H1 (cell line): ENCODE results near the gene PCDH19. TPM values are rescaled to one million over a fixed set of nuclear protein-coding genes. Genes with fewer than 3 reads are reported as not detected.

Experiments used
- CTCF ChIA-PET: fragments of 300-600 bp; sonication (Branson Sonifier 250); formaldehyde crosslinking; loops from one replicate; lab custom pipeline; 2021; ENCODE audit not compliant: partially characterized antibody; lab: Charles Lee
- POLR2A ChIA-PET: fragments of 300-600 bp; sonication (Branson Sonifier 250); formaldehyde crosslinking; loops from one replicate; lab custom pipeline; 2021; ENCODE audit warnings: inconsistent platforms; ENCODE audit not compliant: partially characterized antibody; lab: Charles Lee
- DNase-seq, 2 experiments: peaks; one replicate each; pipeline versions ENCODE4 v3.0.0 to v3.0.0-alpha.2; 2010 to 2022; ENCODE audit warnings: low spot score in 2 of 2, low read depth in 1 of 2, mixed read lengths in 1 of 2
- FAIRE-seq: peaks from 2 replicates; lab custom pipeline; 2011; peaks lifted over from hg19 to GRCh38; lab: Jason Lieb, UNC
- H2AFZ ChIP-seq: 2 replicates; pipeline ENCODE4 v1.8.1; 2012; ENCODE audit warnings: low read length, inconsistent platforms
- H2AK5ac ChIP-seq: 2 replicates; pipeline ENCODE4 v1.6.1; 2013; ENCODE audit warnings: low read depth, low read length
- H2BK120ac ChIP-seq: replicated peaks from 2 replicates; pipeline ENCODE3; 2013; ENCODE audit warnings: low read depth, low read length, inconsistent platforms
- H2BK12ac ChIP-seq: 2 replicates; pipeline ENCODE4 v1.6.1; 2013; ENCODE audit warnings: low read depth, low read length
- H2BK15ac ChIP-seq: 2 replicates; pipeline ENCODE4 v1.6.1; 2013; ENCODE audit warnings: low read length
- H2BK20ac ChIP-seq: 2 replicates; pipeline ENCODE4 v1.6.1; 2013; ENCODE audit warnings: low read length
- H2BK5ac ChIP-seq: 2 replicates; pipeline ENCODE4 v1.6.1; 2013; ENCODE audit warnings: low read depth, low read length
- H3K14ac ChIP-seq: 2 replicates; pipeline ENCODE4 v1.6.1; 2013; ENCODE audit warnings: inconsistent platforms; ENCODE audit not compliant: insufficient read length
- H3K18ac ChIP-seq: 2 replicates; pipeline ENCODE4 v1.6.1; 2013; ENCODE audit warnings: low read length; ENCODE audit errors: extremely low read depth
- H3K23ac ChIP-seq: 2 replicates; pipeline ENCODE4 v1.6.1; 2013; ENCODE audit warnings: inconsistent platforms; ENCODE audit not compliant: insufficient read length
- H3K23me2 ChIP-seq: 2 replicates; pipeline ENCODE4 v1.6.1; 2013; ENCODE audit warnings: low read depth, low read length
- H3K27ac ChIP-seq: 2 replicates; pipeline ENCODE4 v1.6.1; 2011; ENCODE audit warnings: low read depth, low read length, inconsistent platforms
- H3K27me3 ChIP-seq, 4 experiments: replicated peaks in 1 of 4; 1 replicate in 1 of 4; 2 replicates in 3 of 4; pipeline versions ENCODE4 v1.6.1 to v1.8.1; 2011 to 2013; ENCODE audit warnings: low read length in 3 of 4, mild to moderate bottlenecking in 3 of 4, inconsistent platforms in 2 of 4, mixed read lengths in 2 of 4, moderate library complexity in 1 of 4; ENCODE audit not compliant: control insufficient read depth in 3 of 4, insufficient read depth in 3 of 4; ENCODE audit errors: extremely low read depth in 1 of 4
- H3K36me3 ChIP-seq, 4 experiments: 2 replicates each; pipeline versions ENCODE4 v1.6.1 to v1.8.1; 2011 to 2013; ENCODE audit warnings: mild to moderate bottlenecking in 4 of 4, low read length in 3 of 4, moderate library complexity in 2 of 4, control low read depth in 1 of 4, inconsistent platforms in 1 of 4; ENCODE audit not compliant: insufficient read depth in 4 of 4, control insufficient read depth in 2 of 4
- H3K4ac ChIP-seq: replicated peaks from 2 replicates; pipeline ENCODE3; 2013; ENCODE audit warnings: low read length, low read depth, mixed read lengths, inconsistent platforms; ENCODE audit not compliant: insufficient read length
- H3K4me1 ChIP-seq, 4 experiments: replicated peaks in 1 of 4; 1 replicate in 1 of 4; 2 replicates in 3 of 4; pipeline versions ENCODE4 v1.6.1 to v1.8.1; 2011 to 2013; ENCODE audit warnings: low read length in 3 of 4, inconsistent platforms in 2 of 4, mixed read lengths in 1 of 4; ENCODE audit not compliant: insufficient read depth in 4 of 4, control insufficient read depth in 3 of 4
- H3K4me2 ChIP-seq, 2 experiments: 2 replicates each; pipeline versions ENCODE4 v1.6.1 to v1.8.1; 2011 to 2013; ENCODE audit warnings: low read depth in 2 of 2, low read length in 2 of 2, control low read depth in 1 of 2, inconsistent platforms in 1 of 2, mild to moderate bottlenecking in 1 of 2; ENCODE audit not compliant: insufficient read depth in 1 of 2
- H3K4me3 ChIP-seq, 4 experiments: fragments of 200-600, 300-600 bp in 1 of 4; sonication (generic), shearing (Covaris generic), sonication (Bioruptor Twin) in 1 of 4; 2 replicates each; pipeline versions ENCODE4 v1.5.1 to v1.8.1; 2011 to 2016; ENCODE audit warnings: low read length in 4 of 4, low read depth in 3 of 4, control low read depth in 2 of 4, inconsistent platforms in 2 of 4, mild to moderate bottlenecking in 2 of 4, mixed read lengths in 1 of 4, moderate library complexity in 1 of 4; ENCODE audit not compliant: insufficient read depth in 2 of 4; ENCODE audit errors: extremely low read depth in 1 of 4
- H3K56ac ChIP-seq: replicated peaks from 2 replicates; pipeline ENCODE3; 2013; ENCODE audit warnings: low read depth, mild to moderate bottlenecking, mixed read lengths, low read length, inconsistent platforms; ENCODE audit not compliant: insufficient read length
- H3K79me1 ChIP-seq: 2 replicates; pipeline ENCODE4 v1.6.1; 2013; ENCODE audit warnings: low read depth, low read length, control low read depth
- H3K79me2 ChIP-seq, 2 experiments: 2 replicates each; pipeline versions ENCODE4 v1.6.1 to v1.8.1; 2012 to 2013; ENCODE audit warnings: low read length in 2 of 2, mild to moderate bottlenecking in 2 of 2, inconsistent platforms in 1 of 2; ENCODE audit not compliant: insufficient read depth in 2 of 2, control insufficient read depth in 1 of 2
- H3K9ac ChIP-seq, 4 experiments: replicated peaks in 1 of 4; 1 replicate in 1 of 4; 2 replicates in 3 of 4; pipeline versions ENCODE4 v1.6.1 to v1.8.1; 2011 to 2013; ENCODE audit warnings: low read depth in 3 of 4, low read length in 3 of 4, control low read depth in 2 of 4, mild to moderate bottlenecking in 2 of 4, moderate library complexity in 2 of 4, inconsistent platforms in 1 of 4; ENCODE audit errors: extremely low read depth in 1 of 4
- H3K9me3 ChIP-seq, 2 experiments: 2 replicates each; pipeline versions ENCODE4 v1.6.1 to v1.8.1; 2012 to 2013; ENCODE audit warnings: mild to moderate bottlenecking in 2 of 2, moderate library complexity in 2 of 2, control low read depth in 1 of 2, inconsistent platforms in 1 of 2, low read depth in 1 of 2, low read length in 1 of 2, mixed read lengths in 1 of 2; ENCODE audit not compliant: insufficient read depth in 2 of 2
- H4K20me1 ChIP-seq, 2 experiments: replicated peaks in 1 of 2; 2 replicates each; pipeline versions ENCODE3 to v1.8.1; 2011 to 2013; ENCODE audit warnings: inconsistent platforms in 2 of 2, low read length in 2 of 2, mild to moderate bottlenecking in 1 of 2; ENCODE audit not compliant: insufficient read depth in 2 of 2, control insufficient read depth in 1 of 2
- H4K5ac ChIP-seq: 2 replicates; pipeline ENCODE4 v1.6.1; 2013; ENCODE audit warnings: low read length, low read depth, mixed read lengths, inconsistent platforms; ENCODE audit not compliant: insufficient read length
- H4K8ac ChIP-seq: 2 replicates; pipeline ENCODE4 v1.8.0; 2013; ENCODE audit warnings: mild to moderate bottlenecking, moderate library complexity, low read length, inconsistent platforms; ENCODE audit not compliant: insufficient read depth; ENCODE audit errors: extremely low read depth
- H4K91ac ChIP-seq: replicated peaks from 2 replicates; pipeline ENCODE3; 2013; ENCODE audit warnings: low read length, mixed read lengths, inconsistent platforms; ENCODE audit not compliant: insufficient read length
- ASH2L ChIP-seq: fragments of 200-600, 300-600 bp; sonication (generic); IDR thresholded peaks from one replicate; pipeline ENCODE4 v1.7.1; 2017; ENCODE audit warnings: low read length
- SP4 ChIP-seq: IDR thresholded peaks from 2 replicates; pipeline ENCODE4 v1.6.1; 2012; ENCODE audit warnings: low read length, inconsistent platforms
- TEAD4 ChIP-seq: IDR thresholded peaks from 2 replicates; pipeline ENCODE4 v1.6.1; 2012; ENCODE audit warnings: low read depth, low read length, inconsistent platforms, mixed read lengths
- YY1 ChIP-seq: IDR thresholded peaks from 2 replicates; pipeline ENCODE4 v1.6.1; 2011; ENCODE audit warnings: low read depth, mild to moderate bottlenecking, low read length
- WGBS, 2 experiments: shearing (Covaris generic) in 1 of 2; methylation state at CpG; one replicate each; pipeline versions ENCODE4 v1.1.6 to v1.1.7; 2013 to 2015; ENCODE audit warnings: low lambda C conversion rate in 2 of 2, mixed read lengths in 2 of 2, inconsistent platforms in 1 of 2, low coverage in 1 of 2, missing lambda C conversion rate in 1 of 2; ENCODE audit not compliant: insufficient replicate concordance in 2 of 2, insufficient coverage in 1 of 2, insufficient read length in 1 of 2; ENCODE audit errors: extremely low coverage in 1 of 2, missing lambda C conversion rate in 1 of 2; 5-methylcytosine and 5-hydroxymethylcytosine counted together
- polyA plus RNA-seq, 7 experiments: library from polyadenylated mRNA; depleted of rRNA in 3 of 7; stranded (reverse) in 5 of 7; unstranded in 2 of 7; fragments of >200 nt in 5 of 7; fragments of 200-250 nt in 2 of 7; gene quantifications; 1 replicate in 5 of 7; 2 replicates in 1 of 7; 4 replicates in 1 of 7; pipeline versions ENCODE4 v1.2.1 to v1.2.3, GENCODE V29; 2011 to 2013; ENCODE audit warnings: missing spikeins in 2 of 7, mixed read lengths in 2 of 7
- total RNA-seq: library from RNA; stranded (reverse); fragmentation: NEBNext Ultra II Directional; extraction: Animal tissue kit (Norgen Biotek cat#: 25700); gene quantifications from 2 replicates; pipeline ENCODE4 v1.2.1, GENCODE V29; 2021

Gene PCDH19
- total and polyA plus RNA-seq, 2 of the 8 experiments (the other 6 are each of a cell fraction or from before 2014, with no cell fraction given), result 0.12 to 1.2 TPM

DNA sequence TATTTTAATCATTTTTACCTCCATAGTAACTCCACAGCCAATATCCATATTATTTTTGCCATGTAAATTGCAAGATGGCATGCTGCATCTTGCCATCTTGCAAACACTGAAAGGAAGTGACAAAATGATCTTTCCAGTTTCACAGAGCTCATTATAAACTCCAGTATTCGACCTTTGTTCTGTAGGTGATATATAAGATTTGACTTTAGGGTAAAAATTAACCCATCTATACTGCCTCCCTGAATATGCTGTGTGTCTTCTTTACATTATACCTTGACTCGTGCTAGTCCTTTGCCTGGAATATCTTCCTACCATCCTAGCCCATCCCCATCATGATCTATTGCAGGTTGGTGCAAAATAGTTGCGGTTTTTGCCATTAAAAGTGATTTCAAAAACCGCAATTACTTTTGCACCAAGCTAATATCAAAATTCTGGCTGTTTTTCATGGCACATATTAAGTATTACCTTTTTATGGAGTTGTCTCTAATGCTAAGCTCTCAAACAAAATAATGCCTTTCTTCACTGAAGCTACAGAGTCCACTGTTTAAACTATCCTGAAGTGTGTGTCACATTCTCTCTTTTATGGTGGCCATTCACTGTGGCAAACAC, 161.1 kb downstream of the PCDH19 start:
- Histone ChIP-seq H3K79me1 (no peaks in the 10 kb centered on the region), H4K8ac (no peak overlapping the region), H3K4me2 (no peak overlapping the region), H3K36me3 (no peaks in the 10 kb centered on the region), H4K5ac (no peak overlapping the region), H3K14ac (no peak overlapping the region), H3K9ac (no peak overlapping the region), H2AFZ (no peak overlapping the region), H2BK5ac (no peak overlapping the region), H3K27ac (no peak overlapping the region), H2BK12ac (no peak overlapping the region), H3K9me3 (no peaks in the 10 kb centered on the region), H3K79me2 (no peaks in the 10 kb centered on the region), H3K23ac (no peak overlapping the region), H2BK15ac (no peak overlapping the region), H3K23me2 (no peaks in the 10 kb centered on the region), H2BK20ac (no peak overlapping the region), H3K4me3 (no peak overlapping the region), H4K91ac (no peak overlapping the region), H2BK120ac (no peak overlapping the region), H3K4ac (no peak overlapping the region), H3K56ac (no peak overlapping the region), H3K18ac (no peak overlapping the region), H3K4me1 (no peaks in the 10 kb centered on the region), H3K27me3 (no peaks in the 10 kb centered on the region), H4K20me1 (no peaks in the 10 kb centered on the region), H2AK5ac (no peak overlapping the region)
- DNase-seq (no peak), FAIRE-seq (no peak)
- ChIA-PET CTCF (no interaction called here), POLR2A (no interaction called here)
- 90% methylated on average over 4 of the region's 4 CpGs; no CpG with 5 or more reads in 1 of the 2 experiments for WGBS, 2 experiments
- TF ChIP-seq SP4 (no peak), ASH2L (no peak), YY1 (no peak), TEAD4 (no peak)
